Trophoblast cell (in vitro differentiated cells and primary cell): ENCODE measurements around the gene PTH2.

Experiments used
- DNase-seq, 2 donors: peaks; one replicate each; pipeline ENCODE4 v3.0.0-alpha.2; 2016
- H2AFZ ChIP-seq: 2 replicates; pipeline ENCODE4 v1.6.1; 2013; ENCODE audit warnings: low read length, moderate library complexity, mild to moderate bottlenecking; ENCODE audit not compliant: insufficient read depth, poor library complexity
- H2AK5ac ChIP-seq: 2 replicates; pipeline ENCODE4 v1.6.1; 2013; ENCODE audit warnings: mild to moderate bottlenecking, low read length
- H2BK120ac ChIP-seq: 2 replicates; pipeline ENCODE4 v1.6.1; 2013; ENCODE audit warnings: low read length, mild to moderate bottlenecking, moderate library complexity; ENCODE audit not compliant: insufficient read depth, poor library complexity
- H2BK12ac ChIP-seq: 2 replicates; pipeline ENCODE4 v1.6.1; 2013; ENCODE audit warnings: mild to moderate bottlenecking, low read length, moderate library complexity
- H2BK5ac ChIP-seq: 2 replicates; pipeline ENCODE4 v1.6.1; 2013; ENCODE audit warnings: low read length, low read depth, moderate library complexity, mild to moderate bottlenecking; ENCODE audit not compliant: poor library complexity
- H3K14ac ChIP-seq: 2 replicates; pipeline ENCODE4 v1.6.1; 2013; ENCODE audit warnings: mild to moderate bottlenecking, low read length
- H3K18ac ChIP-seq: 2 replicates; pipeline ENCODE4 v1.6.1; 2013; ENCODE audit warnings: mild to moderate bottlenecking, low read length
- H3K23ac ChIP-seq: 2 replicates; pipeline ENCODE4 v1.6.1; 2013; ENCODE audit warnings: low read length
- H3K27ac ChIP-seq: 2 replicates; pipeline ENCODE4 v1.5.1; 2013; ENCODE audit warnings: low read depth, mild to moderate bottlenecking, inconsistent platforms, low read length, moderate library complexity
- H3K27me3 ChIP-seq: 2 replicates; pipeline ENCODE4 v1.6.1; 2013; ENCODE audit warnings: inconsistent platforms, mild to moderate bottlenecking, low read length, moderate library complexity; ENCODE audit not compliant: insufficient read depth
- H3K36me3 ChIP-seq, 2 experiments: 1 replicate in 1 of 2; 2 replicates in 1 of 2; pipeline ENCODE4 v1.6.1; 2013; ENCODE audit warnings: low read length in 2 of 2, mild to moderate bottlenecking in 2 of 2, moderate library complexity in 1 of 2; ENCODE audit not compliant: insufficient read depth in 2 of 2, control insufficient read depth in 1 of 2
- H3K4ac ChIP-seq: 2 replicates; pipeline ENCODE4 v1.6.1; 2013; ENCODE audit warnings: low read depth, mild to moderate bottlenecking, low read length, moderate library complexity
- H3K4me1 ChIP-seq, 2 experiments: 1 replicate in 1 of 2; 2 replicates in 1 of 2; pipeline ENCODE4 v1.6.1; 2013; ENCODE audit warnings: low read length in 2 of 2, mild to moderate bottlenecking in 2 of 2, moderate library complexity in 1 of 2; ENCODE audit not compliant: insufficient read depth in 2 of 2, control insufficient read depth in 1 of 2
- H3K4me2 ChIP-seq: 2 replicates; pipeline ENCODE4 v1.6.1; 2013; ENCODE audit warnings: inconsistent platforms, mild to moderate bottlenecking, low read length, moderate library complexity
- H3K4me3 ChIP-seq: 2 replicates; pipeline ENCODE4 v1.5.1; 2013; ENCODE audit warnings: mild to moderate bottlenecking, low read depth, low read length, inconsistent platforms
- H3K79me1 ChIP-seq: one replicate; pipeline ENCODE4 v1.6.1; 2013; ENCODE audit warnings: low read length
- H3K79me2 ChIP-seq: 2 replicates; pipeline ENCODE4 v1.6.1; 2013; ENCODE audit warnings: low read length, mild to moderate bottlenecking; ENCODE audit not compliant: control insufficient read depth, insufficient read depth, poor library complexity
- H3K9ac ChIP-seq: 2 replicates; pipeline ENCODE4 v1.6.1; 2013; ENCODE audit warnings: mild to moderate bottlenecking, low read length
- H3K9me3 ChIP-seq: 2 replicates; pipeline ENCODE4 v1.6.1; 2013; ENCODE audit warnings: low read depth, mild to moderate bottlenecking, control low read depth, inconsistent platforms, low read length; ENCODE audit not compliant: insufficient read depth
- H4K12ac ChIP-seq: 2 replicates; pipeline ENCODE4 v1.6.1; 2013; ENCODE audit warnings: low read depth, mild to moderate bottlenecking, low read length, moderate library complexity
- H4K8ac ChIP-seq: 2 replicates; pipeline ENCODE4 v1.6.1; 2013; ENCODE audit warnings: low read depth, mild to moderate bottlenecking, low read length, moderate library complexity
- H4K91ac ChIP-seq: one replicate; pipeline ENCODE4 v1.6.1; 2013; ENCODE audit warnings: low read depth, mild to moderate bottlenecking, low read length, moderate library complexity
- WGBS: extraction: QIAGEN DNeasy Blood & Tissue Kit; methylation state at CpG from one replicate; pipeline ENCODE4 v1.1.7; 2013; ENCODE audit warnings: missing lambda C conversion rate; ENCODE audit not compliant: insufficient read length, insufficient coverage; ENCODE audit errors: extremely low coverage; 5-methylcytosine and 5-hydroxymethylcytosine counted together

The PTH2 gene

GRCh38 chr19:49425178-49425577 lies 1.9 kb upstream of the PTH2 start, which contains the start of gene GFY:
TSS of gene GFY (plus strand) at chr19:49425388. CDS start at chr19:49426431, 1,043 bp downstream.
- H3K4me2 ChIP-seq: no peak within 1 kb of the TSS
- peaks cover 82% of the 10 kb centered on the region for H3K27me3 ChIP-seq
- H2BK120ac ChIP-seq: no peak within 1 kb of the TSS
- no peak within 1 kb of the TSS for H3K27ac ChIP-seq
- H4K8ac ChIP-seq: no peak within 1 kb of the TSS
- H3K4ac ChIP-seq: no peak within 1 kb of the TSS
- no peak within 1 kb of the TSS for H2AFZ ChIP-seq
- H3K79me2 ChIP-seq: no peaks in the 10 kb centered on the region
- no peaks in the 10 kb centered on the region for H3K79me1 ChIP-seq
- H3K9ac ChIP-seq: no peak within 1 kb of the TSS
- peaks cover 6% of the 10 kb centered on the region for H3K9me3 ChIP-seq
- no peak for DNase-seq
- no CpG with 5 or more reads among the region's 7 CpGs for WGBS
- no peak within 1 kb of the TSS for H2AK5ac ChIP-seq
- no peaks in the 10 kb centered on the region for H3K36me3 ChIP-seq
- H2BK5ac ChIP-seq: no peak within 1 kb of the TSS
- H3K4me1 ChIP-seq: peaks cover 3% of the 10 kb centered on the region in 2 experiments
- H3K4me3 ChIP-seq: no peak within 1 kb of the TSS
- H3K23ac ChIP-seq: no peak within 1 kb of the TSS
- no peak within 1 kb of the TSS for H3K18ac ChIP-seq
- no peak within 1 kb of the TSS for H4K12ac ChIP-seq
- no peak within 1 kb of the TSS for H2BK12ac ChIP-seq
- H3K14ac ChIP-seq: no peak within 1 kb of the TSS
- no peak within 1 kb of the TSS for H4K91ac ChIP-seq

GRCh38 chr19:49423985-49424303 lies 703 bp upstream of the PTH2 start:
- Histone ChIP-seq H3K4me2 (no peak overlapping the region), H3K18ac (no peak overlapping the region), H3K9ac (no peak overlapping the region), H3K4me3 (no peak overlapping the region), H2AFZ (no peak overlapping the region), H3K79me1 (no peaks in the 10 kb centered on the region), H4K8ac (no peak overlapping the region), H3K23ac (no peak overlapping the region), H3K4me1 (peaks cover 3% of the 10 kb centered on the region in 2 experiments), H4K91ac (no peak overlapping the region), H3K27ac (no peak overlapping the region), H3K4ac (no peak overlapping the region), H2BK12ac (no peak overlapping the region), H2AK5ac (no peak overlapping the region), H3K79me2 (no peaks in the 10 kb centered on the region), H4K12ac (no peak overlapping the region), H2BK5ac (no peak overlapping the region), H3K9me3 (peaks cover 6% of the 10 kb centered on the region), H2BK120ac (no peak overlapping the region), H3K36me3 (no peaks in the 10 kb centered on the region), H3K14ac (no peak overlapping the region), H3K27me3 (peaks cover 80% of the 10 kb centered on the region)
- DNase-seq: no peak
- WGBS: no CpG with 5 or more reads among the region's 3 CpGs

- Histone ChIP-seq H3K27me3 (peaks cover 67% of the 10 kb centered on the region), H3K9me3 (peaks cover 4% of the 10 kb centered on the region), H3K4me1 (peaks cover 0 to 3% of the 10 kb centered on the region in 2 experiments), H3K36me3 (no peaks in the 10 kb centered on the region), H2BK120ac (no peak overlapping the region), H3K18ac (no peak overlapping the region), H4K8ac (no peak overlapping the region), H3K23ac (no peak overlapping the region), H2AFZ (no peak overlapping the region), H3K4me2 (no peak overlapping the region), H3K79me2 (no peaks in the 10 kb centered on the region), H2BK5ac (no peak overlapping the region), H3K14ac (no peak overlapping the region), H2AK5ac (no peak overlapping the region), H4K91ac (no peak overlapping the region), H3K4ac (no peak overlapping the region), H3K27ac (no peak overlapping the region), H3K9ac (no peak overlapping the region), H4K12ac (no peak overlapping the region), H3K4me3 (no peak overlapping the region), H3K79me1 (no peaks in the 10 kb centered on the region), H2BK12ac (no peak overlapping the region)
- WGBS: no CpG with 5 or more reads among the region's 58 CpGs
- DNase-seq: no peak
Measured at GRCh38 chr19:49422407-49423070, 702 bp downstream of the PTH2 start.

- H3K4me1 ChIP-seq: peaks cover 0 to 3% of the 10 kb centered on the region in 2 experiments
- DNase-seq: no peak
- H3K9ac ChIP-seq: no peak overlapping the region
- no peak overlapping the region for H2BK120ac ChIP-seq
- H4K12ac ChIP-seq: no peak overlapping the region
- no peaks in the 10 kb centered on the region for H3K79me2 ChIP-seq
- no peak overlapping the region for H3K4me2 ChIP-seq
- peaks cover 61% of the 10 kb centered on the region for H3K27me3 ChIP-seq
- no peak overlapping the region for H2AK5ac ChIP-seq
- no peaks in the 10 kb centered on the region for H3K36me3 ChIP-seq
- H2AFZ ChIP-seq: no peak overlapping the region
- H2BK12ac ChIP-seq: no peak overlapping the region
- H3K23ac ChIP-seq: no peak overlapping the region
- peaks cover 4% of the 10 kb centered on the region for H3K9me3 ChIP-seq
- H3K27ac ChIP-seq: no peak overlapping the region
- H4K91ac ChIP-seq: no peak overlapping the region
- H3K4ac ChIP-seq: no peak overlapping the region
- no peak overlapping the region for H4K8ac ChIP-seq
- H3K79me1 ChIP-seq: no peaks in the 10 kb centered on the region
- no peak overlapping the region for H2BK5ac ChIP-seq
- H3K4me3 ChIP-seq: no peak overlapping the region
- H3K14ac ChIP-seq: no peak overlapping the region
- no peak overlapping the region for H3K18ac ChIP-seq
- WGBS: no CpG with 5 or more reads among the region's 3 CpGs
Measured at GRCh38 chr19:49421878-49422202, 1.4 kb downstream of the PTH2 start.
